Endothelial cell of umbilical vein (primary cell): ENCODE measurements around the gene PTGES2. TPM values are rescaled to one million over a fixed set of nuclear protein-coding genes. Genes with fewer than 3 reads are reported as not detected.

Experiments used
- BruUV-seq: library from RNA; stranded (reverse); fragments of 400-500 nt; replicated peaks from 2 replicates; lab custom pipeline; 2021; lab: Mats Ljungman, UMichigan
- CTCF ChIA-PET: fragments of 300-600, 350-600 bp; sonication (Branson Sonifier 250); formaldehyde crosslinking; loops from one replicate; lab custom pipeline; 2021; ENCODE audit warnings: antibody characterized with exemption, inconsistent platforms; lab: Charles Lee
- POLR2A ChIA-PET: fragments of 300-600, 350-600 bp; sonication (Branson Sonifier 250); formaldehyde crosslinking; loops from one replicate; lab custom pipeline; 2021; ENCODE audit warnings: antibody characterized with exemption, inconsistent platforms; lab: Charles Lee
- DNase-seq: peaks from one replicate; pipeline ENCODE4 v3.0.0-alpha.2; 2011; ENCODE audit warnings: low read depth, low spot score
- FAIRE-seq: peaks from 2 replicates; lab custom pipeline; 2011; peaks lifted over from hg19 to GRCh38; lab: Jason Lieb, UNC
- H2AFZ ChIP-seq: 2 replicates; pipeline ENCODE4 v1.6.0; 2012; ENCODE audit warnings: low read depth, low read length, control low read depth, inconsistent platforms
- H3K27ac ChIP-seq: 2 replicates; pipeline ENCODE4 v1.5.1; 2011; ENCODE audit warnings: low read depth, mild to moderate bottlenecking, control low read depth, low read length, moderate library complexity; ENCODE audit not compliant: insufficient read depth
- H3K27me3 ChIP-seq, 2 experiments: 2 replicates each; pipeline versions ENCODE4 v1.6.0 to v1.6.1; 2011; ENCODE audit warnings: low read length in 2 of 2, mixed read lengths in 1 of 2; ENCODE audit not compliant: control insufficient read depth in 2 of 2, insufficient read depth in 2 of 2
- H3K36me3 ChIP-seq, 2 experiments: 2 replicates in 1 of 2; 3 replicates in 1 of 2; pipeline ENCODE4 v1.5.1; 2011; ENCODE audit warnings: low read length in 2 of 2, mild to moderate bottlenecking in 1 of 2, moderate library complexity in 1 of 2; ENCODE audit not compliant: control insufficient read depth in 2 of 2, insufficient read depth in 2 of 2; ENCODE audit errors: extremely low read depth in 1 of 2
- H3K4me1 ChIP-seq: 3 replicates; pipeline ENCODE4 v1.5.1; 2011; ENCODE audit warnings: mild to moderate bottlenecking, low read length; ENCODE audit not compliant: control insufficient read depth, insufficient read depth; ENCODE audit errors: extremely low read depth
- H3K4me2 ChIP-seq: 2 replicates; pipeline ENCODE4 v1.6.1; 2011; ENCODE audit warnings: low read length, control low read depth, mixed read lengths; ENCODE audit not compliant: insufficient read depth
- H3K4me3 ChIP-seq, 3 experiments: fragments of 200-600 bp in 1 of 3; sonication (generic), shearing (Covaris generic) in 1 of 3; replicated peaks in 1 of 3; 2 replicates each; pipeline ENCODE4 v1.5.1; 2011 to 2016; ENCODE audit warnings: control low read depth in 3 of 3, low read length in 3 of 3, mild to moderate bottlenecking in 2 of 3, inconsistent platforms in 1 of 3, low read depth in 1 of 3, moderate library complexity in 1 of 3; ENCODE audit not compliant: insufficient read depth in 1 of 3
- H3K79me2 ChIP-seq: 2 replicates; pipeline ENCODE4 v1.6.0; 2012; ENCODE audit warnings: low read length, inconsistent platforms; ENCODE audit not compliant: control insufficient read depth, insufficient read depth
- H3K9ac ChIP-seq: replicated peaks from 2 replicates; pipeline ENCODE3; 2011; ENCODE audit warnings: low read length, control low read depth; ENCODE audit not compliant: insufficient read depth; ENCODE audit errors: extremely low read depth
- H3K9me1 ChIP-seq: replicated peaks from 3 replicates; pipeline ENCODE4 v1.6.0; 2011; ENCODE audit warnings: mild to moderate bottlenecking, low read length; ENCODE audit not compliant: control insufficient read depth, insufficient read depth; ENCODE audit errors: extremely low read depth
- H3K9me3 ChIP-seq: replicated peaks from 2 replicates; pipeline ENCODE4 v1.5.1; 2012; ENCODE audit warnings: low read length, inconsistent platforms; ENCODE audit not compliant: control insufficient read depth, insufficient read depth
- H4K20me1 ChIP-seq: replicated peaks from 2 replicates; pipeline ENCODE3; 2011; ENCODE audit warnings: mild to moderate bottlenecking, low read length; ENCODE audit not compliant: control insufficient read depth, insufficient read depth; ENCODE audit errors: extremely low read depth
- EZH2 ChIP-seq: IDR thresholded peaks from 2 replicates; pipeline ENCODE4 v1.6.1; 2012; ENCODE audit warnings: borderline replicate concordance, low read depth, mild to moderate bottlenecking, moderate library complexity, low read length, inconsistent platforms; ENCODE audit not compliant: severe bottlenecking
- FOS ChIP-seq: IDR thresholded peaks from 2 replicates; pipeline ENCODE4 v1.6.1; 2011; ENCODE audit warnings: mild to moderate bottlenecking, low read length, moderate library complexity, borderline replicate concordance; ENCODE audit not compliant: insufficient read depth
- GATA2 ChIP-seq: IDR thresholded peaks from 2 replicates; pipeline ENCODE4 v1.7.0; 2011; ENCODE audit warnings: low read depth, mild to moderate bottlenecking, moderate library complexity, mixed read lengths, low read length; ENCODE audit not compliant: insufficient read length, insufficient read depth
- JUN ChIP-seq: IDR thresholded peaks from 2 replicates; pipeline ENCODE4 v1.6.1; 2011; ENCODE audit warnings: borderline replicate concordance, low read depth; ENCODE audit not compliant: insufficient read length, insufficient read depth
- MYC ChIP-seq: IDR thresholded peaks from one replicate; pipeline ENCODE4 v1.6.1; 2011; ENCODE audit warnings: mild to moderate bottlenecking, low read depth, low read length
- POLR2A ChIP-seq: IDR thresholded peaks from 2 replicates; pipeline ENCODE4 v1.6.1; 2012; ENCODE audit warnings: low read depth, mild to moderate bottlenecking, control low read depth, low read length
- POLR2AphosphoS5 ChIP-seq: IDR thresholded peaks from 2 replicates; pipeline ENCODE4 v1.6.1; 2012; ENCODE audit warnings: low read depth, mild to moderate bottlenecking, control low read depth, low read length, moderate library complexity; ENCODE audit not compliant: insufficient read depth
- dilution Hi-C: fragments of 300-500 bp; cut with MboI; formaldehyde crosslinking; loops from one replicate; pipeline ENCODE4 v1.15.0; 2019; ENCODE audit warnings: low sequenced_read_pairs; ENCODE audit not compliant: extremely low pct_ligation_motif_present
- intact Hi-C: fragments of 100-400 bp; cut with micrococcal nuclease; formaldehyde crosslinking; loops from one replicate; pipeline ENCODE4 v1.10.0; 2022
- polyA plus RNA-seq, 4 experiments: library from polyadenylated mRNA; depleted of rRNA in 3 of 4; stranded (reverse) in 3 of 4; unstranded in 1 of 4; fragments of >200 nt; gene quantifications; 2 replicates each; pipeline versions ENCODE4 v1.2.1 to v1.2.3, GENCODE V29; 2011 to 2012; ENCODE audit warnings: missing spikeins in 1 of 4
- total RNA-seq: library from RNA; stranded (reverse); gene quantifications from 2 replicates; pipeline ENCODE4 v1.2.3, GENCODE V29; 2021
- TF ChIP-seq, protein P1 (sequence below): IDR thresholded peaks from 2 replicates; pipeline ENCODE4 v1.6.1; 2011; ENCODE audit not compliant: insufficient read depth, insufficient read length
- TF ChIP-seq, protein P2 (sequence below), 2 donors: IDR thresholded peaks; 1 replicate in 1 of 2; 2 replicates in 1 of 2; pipeline ENCODE4 v1.5.1; 2011; ENCODE audit warnings: low read length in 2 of 2, mild to moderate bottlenecking in 2 of 2, moderate library complexity in 2 of 2, control low read depth in 1 of 2, inconsistent platforms in 1 of 2, low read depth in 1 of 2; ENCODE audit not compliant: insufficient read depth in 1 of 2; ENCODE audit errors: extremely low read depth in 1 of 2

PTGES2 gene
- total and polyA plus RNA-seq, 2 donors (not counting 3 experiments of a cell fraction or from before 2014, with no cell fraction given), result 64.2 to 69.9 TPM

DNA sequence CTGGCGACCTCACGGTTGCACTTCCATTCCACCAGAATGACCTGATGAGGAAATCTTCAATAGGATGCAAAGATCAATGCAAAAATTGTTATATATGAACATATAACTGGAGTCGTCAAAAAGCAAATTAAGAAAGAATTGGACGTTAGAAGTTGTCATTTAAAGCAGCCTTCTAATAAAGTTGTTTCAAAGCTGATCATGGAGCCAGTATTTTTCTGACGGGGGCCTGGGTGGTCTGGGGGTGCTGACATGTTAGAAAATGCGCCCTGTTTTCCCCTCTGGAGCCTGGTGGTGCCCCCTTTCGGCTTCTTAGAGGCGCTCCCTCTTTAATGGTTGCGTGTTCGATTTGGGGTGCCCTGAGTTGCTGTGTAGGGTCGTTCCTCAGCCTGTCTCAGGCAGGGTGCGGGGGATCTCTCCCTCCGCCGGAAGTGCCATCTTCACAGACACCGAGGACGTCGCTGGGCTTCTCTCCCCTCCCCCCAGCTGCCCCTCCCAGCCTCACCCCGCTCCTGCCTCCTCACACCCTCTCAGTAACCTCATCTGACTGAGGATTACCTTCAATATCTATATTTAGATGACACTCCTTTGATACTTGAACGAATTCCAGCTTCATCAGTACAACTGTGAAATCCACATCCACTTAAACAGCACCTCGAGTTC, 18.3 kb downstream of the PTGES2 start:
- POLR2A ChIA-PET, result interaction anchor here (0.5 kb wide), 1 partner anchor 64 kb away, joined by 3 read pairs; no protein-coding TSS in a partner anchor
- FAIRE-seq (no peak), DNase-seq (no peak)
- Histone ChIP-seq H3K79me2 (no peaks in the 10 kb centered on the region), H3K36me3 (peaks cover 5 to 29% of the 10 kb centered on the region in 2 experiments), H2AFZ (no peak overlapping the region), H3K27me3 (no peaks in the 10 kb centered on the region), H3K9ac (no peak overlapping the region), H3K4me1 (no peaks in the 10 kb centered on the region), H4K20me1 (no peaks in the 10 kb centered on the region), H3K27ac (no peak overlapping the region), H3K9me1 (no peaks in the 10 kb centered on the region), H3K4me2 (no peak overlapping the region), H3K9me3 (no peaks in the 10 kb centered on the region), H3K4me3 (no peak overlapping the region)
- CTCF ChIA-PET, result interaction anchor here (1.6 to 2.9 kb wide), 2 partner anchors 9 to 10 kb away, joined by 4 to 20 read pairs; no protein-coding TSS in a partner anchor
- dilution Hi-C loops (no loop called here), intact Hi-C loops (no loop called here)
- no TSS peak for BruUV-seq
- TF ChIP-seq, protein P1, sequence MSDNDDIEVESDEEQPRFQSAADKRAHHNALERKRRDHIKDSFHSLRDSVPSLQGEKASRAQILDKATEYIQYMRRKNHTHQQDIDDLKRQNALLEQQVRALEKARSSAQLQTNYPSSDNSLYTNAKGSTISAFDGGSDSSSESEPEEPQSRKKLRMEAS, result no peak
- TF ChIP-seq, protein P2, sequence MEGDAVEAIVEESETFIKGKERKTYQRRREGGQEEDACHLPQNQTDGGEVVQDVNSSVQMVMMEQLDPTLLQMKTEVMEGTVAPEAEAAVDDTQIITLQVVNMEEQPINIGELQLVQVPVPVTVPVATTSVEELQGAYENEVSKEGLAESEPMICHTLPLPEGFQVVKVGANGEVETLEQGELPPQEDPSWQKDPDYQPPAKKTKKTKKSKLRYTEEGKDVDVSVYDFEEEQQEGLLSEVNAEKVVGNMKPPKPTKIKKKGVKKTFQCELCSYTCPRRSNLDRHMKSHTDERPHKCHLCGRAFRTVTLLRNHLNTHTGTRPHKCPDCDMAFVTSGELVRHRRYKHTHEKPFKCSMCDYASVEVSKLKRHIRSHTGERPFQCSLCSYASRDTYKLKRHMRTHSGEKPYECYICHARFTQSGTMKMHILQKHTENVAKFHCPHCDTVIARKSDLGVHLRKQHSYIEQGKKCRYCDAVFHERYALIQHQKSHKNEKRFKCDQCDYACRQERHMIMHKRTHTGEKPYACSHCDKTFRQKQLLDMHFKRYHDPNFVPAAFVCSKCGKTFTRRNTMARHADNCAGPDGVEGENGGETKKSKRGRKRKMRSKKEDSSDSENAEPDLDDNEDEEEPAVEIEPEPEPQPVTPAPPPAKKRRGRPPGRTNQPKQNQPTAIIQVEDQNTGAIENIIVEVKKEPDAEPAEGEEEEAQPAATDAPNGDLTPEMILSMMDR (IDR thresholded peaks at IDR 0.05; ENCODE audit: extremely low read depth in 1 of 2, insufficient read depth in 1 of 2, low read depth in 1 of 2, low read length in 2 of 2), result no peak
- no peak for TF ChIP-seq POLR2AphosphoS5
- no peak for TF ChIP-seq EZH2
- no peak for TF ChIP-seq GATA2
- no peak for TF ChIP-seq POLR2A
- TF ChIP-seq FOS, result no peak
- no peak for TF ChIP-seq JUN
- TF ChIP-seq MYC, result no peak
